Lung (tissue), 12 donors: ENCODE data around the gene TERB2. TPM values are rescaled to one million over a fixed set of nuclear protein-coding genes. Genes with fewer than 3 reads are reported as not detected.
"Not testable (repeated sequence)": the region's sequence is repeated elsewhere in the genome, so short reads cannot be mapped to it uniquely, and the experiment has no call there.

Source experiments
- ATAC-seq: fragments of 200-7000 bp; cut with Tn5 transposase; one replicate; pipeline ENCODE4 v1.9.1; 2020; ENCODE audit warnings: moderate number of reproducible peaks; ENCODE audit not compliant: insufficient read depth, low FRiP score
- DNase-seq, 3 donors: peaks; one replicate each; pipeline ENCODE4 v3.0.0-alpha.2; 2013 to 2017
- H3K27ac ChIP-seq, 2 donors: one replicate each; pipeline ENCODE4 v1.5.1; 2013; ENCODE audit warnings: mild to moderate bottlenecking in 2 of 2, moderate library complexity in 2 of 2, control low read depth in 1 of 2, inconsistent platforms in 1 of 2, low read depth in 1 of 2, low read length in 1 of 2
- H3K27me3 ChIP-seq, 3 donors: one replicate each; pipeline ENCODE4 v1.5.1; 2013; ENCODE audit warnings: low read length in 2 of 3; ENCODE audit not compliant: control insufficient read depth in 3 of 3, insufficient read depth in 3 of 3
- H3K36me3 ChIP-seq, 4 donors: one replicate each; pipeline ENCODE4 v1.5.1; 2013; ENCODE audit warnings: low read length in 4 of 4, mild to moderate bottlenecking in 1 of 4, moderate library complexity in 1 of 4; ENCODE audit not compliant: control insufficient read depth in 4 of 4, insufficient read depth in 4 of 4
- H3K4me1 ChIP-seq, 5 donors: one replicate each; pipeline ENCODE4 v1.5.1; 2013; ENCODE audit warnings: low read length in 5 of 5, mild to moderate bottlenecking in 2 of 5, moderate library complexity in 1 of 5; ENCODE audit not compliant: control insufficient read depth in 5 of 5, insufficient read depth in 5 of 5
- H3K4me3 ChIP-seq: one replicate; pipeline ENCODE4 v1.5.1; 2013; ENCODE audit warnings: mild to moderate bottlenecking, control low read depth, moderate library complexity
- H3K9ac ChIP-seq, 2 donors: one replicate each; pipeline ENCODE4 v1.5.1; 2013; ENCODE audit warnings: low read length in 2 of 2, control low read depth in 1 of 2; ENCODE audit not compliant: insufficient read depth in 1 of 2
- H3K9me3 ChIP-seq, 4 donors: one replicate each; pipeline ENCODE4 v1.5.1; 2013; ENCODE audit warnings: low read length in 3 of 4, mild to moderate bottlenecking in 1 of 4, moderate library complexity in 1 of 4; ENCODE audit not compliant: control insufficient read depth in 4 of 4, insufficient read depth in 3 of 4
- CTCF ChIP-seq: IDR thresholded peaks from 2 replicates; pipeline ENCODE4 v1.5.1; 2012; ENCODE audit warnings: mild to moderate bottlenecking; ENCODE audit errors: control extremely low read depth, extremely low read depth
- WGBS, 2 donors: extraction: QIAGEN DNeasy Blood & Tissue Kit; methylation state at CpG; one replicate each; pipeline ENCODE4 v1.1.7; 2013; 5-methylcytosine and 5-hydroxymethylcytosine counted together
- polyA plus RNA-seq, 2 donors: library from polyadenylated mRNA; stranded (reverse); fragments of 200-250 nt; gene quantifications; one replicate each; pipeline ENCODE4 v1.2.1, GENCODE V29; 2013
- total RNA-seq, 2 donors: library from RNA; depleted of rRNA in 1 of 2; stranded (reverse); fragments of >200 nt in 1 of 2; gene quantifications; one replicate each; pipeline ENCODE4 v1.2.1, GENCODE V29; 2014 to 2021
- donor health status: control.
- donor health status: control.
- donor health status: Bipolar disorder and iron deficiency.
- donor health status: healthy.
- donor health status: DM: yes; HTN: yes; CAD: no.

TERB2 gene
- total and polyA plus RNA-seq, 4 donors = not detected

DNA sequence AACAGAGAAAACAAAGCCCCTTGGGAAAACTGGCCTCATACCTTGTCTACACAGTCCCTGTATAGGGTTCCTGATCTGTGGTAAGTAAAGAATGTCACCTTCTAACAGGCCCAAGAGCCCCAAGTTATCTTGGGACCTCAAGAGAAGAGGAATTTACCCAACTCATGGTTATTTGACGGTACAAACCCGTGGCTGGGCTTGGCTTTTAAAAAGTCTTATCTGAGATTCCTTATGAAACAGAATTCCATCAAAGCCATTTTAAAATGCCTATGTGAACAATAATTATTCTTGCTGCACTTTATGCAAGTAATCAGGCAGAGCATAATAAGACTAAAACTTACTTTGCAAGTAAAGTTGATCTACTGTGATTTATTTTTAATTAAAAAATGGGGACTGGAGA, 52.6 kb downstream of the TERB2 start:
- ATAC-seq = no peak

GRCh38 chr15:45015114-45015513, 58.6 kb downstream of the TERB2 start:
- H3K27me3 ChIP-seq = not testable (repeated sequence)

More for the DNA sequence above, 52.6 kb downstream of the TERB2 start:
- H3K27me3 ChIP-seq = no peaks in the 10 kb centered on the region
- H3K36me3 ChIP-seq = no peaks in the 10 kb centered on the region
- no peak for TF ChIP-seq CTCF
- H3K4me1 ChIP-seq = no peaks in the 10 kb centered on the region
- peaks cover 0 to 6% (median 1%) of the 10 kb centered on the region in 4 donors for H3K9me3 ChIP-seq
- H3K9ac ChIP-seq = no peak overlapping the region
- WGBS, 2 donors = 63 to 82% methylated on average over 2 of the region's 2 CpGs
- no peak for DNase-seq
- no peak overlapping the region for H3K4me3 ChIP-seq
- H3K27ac ChIP-seq = no peak overlapping the region

GRCh38 chr15:45020222-45020900, 63.9 kb downstream of the TERB2 start:
- H3K27me3 ChIP-seq, H3K36me3 ChIP-seq, H3K27ac ChIP-seq, H3K9me3 ChIP-seq, H3K4me3 ChIP-seq, ATAC-seq, H3K9ac ChIP-seq, DNase-seq: not testable (repeated sequence)
- H3K4me1 ChIP-seq = peaks cover 0 to 10% (median 8%) of the 10 kb centered on the region in 5 donors
- WGBS, 2 donors = 85 to 86% methylated on average over 9 of the region's 9 CpGs

More at GRCh38 chr15:45015114-45015513, 58.6 kb downstream of the TERB2 start:
- DNase-seq, H3K9me3 ChIP-seq, H3K4me3 ChIP-seq, H3K9ac ChIP-seq, H3K36me3 ChIP-seq, ATAC-seq, H3K4me1 ChIP-seq, H3K27ac ChIP-seq: not testable (repeated sequence)
- WGBS, 2 donors = 90 to 91% methylated on average over 1 of the region's 1 CpG

- not testable (repeated sequence) for H3K36me3 ChIP-seq, DNase-seq, H3K9me3 ChIP-seq, H3K9ac ChIP-seq, H3K4me3 ChIP-seq, H3K27ac ChIP-seq, H3K27me3 ChIP-seq, ATAC-seq
- WGBS, 2 donors = 94 to 95% methylated on average over 9 of the region's 9 CpGs
- H3K4me1 ChIP-seq = peaks cover 0 to 10% (median 8%) of the 10 kb centered on the region in 5 donors
Observed at GRCh38 chr15:45020901-45021259, 64.4 kb downstream of the TERB2 start.

- DNase-seq (no peak), ATAC-seq (no peak)
- Histone ChIP-seq H3K9me3 (no peaks in the 10 kb centered on the region), H3K9ac (no peak overlapping the region), H3K27ac (no peak overlapping the region), H3K36me3 (no peaks in the 10 kb centered on the region), H3K27me3 (no peaks in the 10 kb centered on the region), H3K4me1 (peaks cover 0 to 14% (median 8%) of the 10 kb centered on the region in 5 donors), H3K4me3 (no peak overlapping the region)
- no peak for TF ChIP-seq CTCF
- WGBS, 2 donors = 93 to 97% methylated on average over 6 of the region's 6 CpGs
Observed at GRCh38 chr15:45021348-45021747, 64.9 kb downstream of the TERB2 start.
